HFFc6 (cell line): ENCODE data around the gene AXIN2. TPM values are rescaled to one million over a fixed set of nuclear protein-coding genes. Genes with fewer than 3 reads are reported as not detected.

ENCODE experiments used
- DNase-seq: peaks from one replicate; pipeline ENCODE4 v3.0.0-alpha.2; 2018
- H3K27ac Mint-ChIP-seq: 2 replicates; pipeline ENCODE4 v1.8.0; 2020; ENCODE audit warnings: mild to moderate bottlenecking, mixed read lengths
- H3K27me3 Mint-ChIP-seq: 2 replicates; pipeline ENCODE4 v1.8.0; 2021; ENCODE audit warnings: mild to moderate bottlenecking, moderate library complexity, mixed read lengths; ENCODE audit not compliant: insufficient read depth
- H3K36me3 Mint-ChIP-seq: 2 replicates; pipeline ENCODE4 v1.8.0; 2021; ENCODE audit warnings: low read depth, mixed read lengths
- H3K4me1 Mint-ChIP-seq: 2 replicates; pipeline ENCODE4 v1.8.0; 2020; ENCODE audit warnings: low read depth, mixed read lengths
- H3K4me3 Mint-ChIP-seq: 2 replicates; pipeline ENCODE4 v1.8.0; 2020; ENCODE audit warnings: mild to moderate bottlenecking, moderate library complexity, mixed read lengths
- H3K9me3 Mint-ChIP-seq: 2 replicates; pipeline ENCODE4 v1.8.0; 2020; ENCODE audit warnings: mild to moderate bottlenecking, mixed read lengths
- CTCF ChIP-seq: fragments of 200-600 bp; sonication (generic); IDR thresholded peaks from 2 replicates; pipeline ENCODE4 v1.5.0; 2021; ENCODE audit warnings: antibody characterized with exemption, mild to moderate bottlenecking
- total RNA-seq, 6 experiments: library from RNA; stranded (reverse); fragmentation: NEBNext Ultra II Directional; extraction: Animal tissue kit (Norgen Biotek cat#: 25700); gene quantifications; 2 replicates in 1 of 6; 3 replicates in 5 of 6; pipeline ENCODE4 v1.2.3, GENCODE V29; 2021

The AXIN2 gene
- total RNA-seq, 6 experiments from 2014 or later: 0.17 to 0.57 (median 0.39) TPM

- no peaks in the 10 kb centered on the region for H3K9me3 Mint-ChIP-seq
- peak overlapping the region; percentile 22; the same call in 1 of the 2 replicates for H3K4me3 Mint-ChIP-seq
- H3K36me3 Mint-ChIP-seq: no peaks in the 10 kb centered on the region
- TF ChIP-seq CTCF: no peak
- no peaks in the 10 kb centered on the region; the same call in 1 of the 2 replicates for H3K4me1 Mint-ChIP-seq
- H3K27me3 Mint-ChIP-seq: peaks cover 6% of the 10 kb centered on the region
- 0 out of 2 replicates have a peak overlapping the region, but pooled peaks have one; percentile 15 for H3K27ac Mint-ChIP-seq
- DNase-seq: peak; percentile 60
Measured at GRCh38 chr17:65553009-65553645, 8.3 kb downstream of the AXIN2 start.

DNA sequence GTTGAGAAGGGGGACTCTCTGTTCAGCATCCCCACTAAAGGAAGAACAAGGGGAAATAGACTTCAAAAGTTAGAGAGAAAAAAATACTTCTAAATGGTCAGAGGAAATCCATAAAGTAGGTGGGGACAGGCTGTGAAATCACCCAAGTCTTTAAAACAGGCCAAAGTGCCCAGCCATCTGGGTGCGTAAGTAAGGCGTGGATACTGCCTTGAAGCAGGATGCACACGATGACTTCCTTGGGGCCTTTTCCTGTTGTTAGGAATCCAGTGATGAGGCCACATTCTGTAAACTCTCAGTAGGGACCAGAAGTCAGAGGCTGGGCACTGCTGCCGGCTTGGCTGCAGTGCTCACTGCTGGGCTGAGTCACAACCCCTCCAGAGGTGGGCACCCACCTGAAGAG is 9.2 kb downstream of the AXIN2 start:
- TF ChIP-seq CTCF: no peak
- Mint-ChIP-seq H3K27ac (no peak overlapping the region), H3K36me3 (no peaks in the 10 kb centered on the region), H3K4me3 (no peak overlapping the region), H3K9me3 (no peaks in the 10 kb centered on the region), H3K4me1 (no peaks in the 10 kb centered on the region; the same call in 1 of the 2 replicates), H3K27me3 (peaks cover 6% of the 10 kb centered on the region)
- no peak for DNase-seq

GRCh38 chr17:65551267-65552040 is 10.0 kb downstream of the AXIN2 start:
- Mint-ChIP-seq H3K27ac (no peak overlapping the region), H3K4me1 (no peaks in the 10 kb centered on the region; the same call in 1 of the 2 replicates), H3K4me3 (no peak overlapping the region), H3K9me3 (no peaks in the 10 kb centered on the region), H3K36me3 (no peaks in the 10 kb centered on the region), H3K27me3 (peaks cover 11% of the 10 kb centered on the region)
- no peak for TF ChIP-seq CTCF
- DNase-seq: no peak

DNA sequence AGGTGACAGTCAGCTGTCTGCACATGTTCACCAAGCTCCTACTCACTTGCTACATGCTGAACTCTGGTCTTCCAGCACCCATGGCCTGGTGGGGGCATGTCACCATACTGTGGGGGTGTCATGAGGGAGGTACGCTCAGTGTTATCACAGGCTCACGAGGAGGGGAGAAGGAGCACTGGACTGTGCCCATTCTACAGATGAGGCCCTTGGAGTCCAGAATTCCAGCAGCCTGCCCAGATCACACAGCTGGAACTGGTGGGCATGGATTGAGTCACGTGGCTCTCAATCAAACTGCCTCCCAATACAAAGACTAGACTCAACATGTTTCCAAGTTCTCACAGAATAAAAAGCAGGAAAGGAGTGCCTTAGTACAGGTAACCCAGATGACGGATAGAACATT is 10.7 kb downstream of the AXIN2 start:
- TF ChIP-seq CTCF: no peak
- Mint-ChIP-seq H3K4me3 (no peak overlapping the region), H3K27me3 (peaks cover 11% of the 10 kb centered on the region), H3K9me3 (no peaks in the 10 kb centered on the region), H3K36me3 (no peaks in the 10 kb centered on the region), H3K27ac (no peak overlapping the region), H3K4me1 (no peaks in the 10 kb centered on the region; the same call in 1 of the 2 replicates)
- no peak for DNase-seq

- Mint-ChIP-seq H3K9me3 (no peaks in the 10 kb centered on the region), H3K4me1 (no peaks in the 10 kb centered on the region; the same call in 1 of the 2 replicates), H3K27ac (no peak overlapping the region), H3K27me3 (peaks cover 11% of the 10 kb centered on the region), H3K36me3 (no peaks in the 10 kb centered on the region), H3K4me3 (no peak overlapping the region)
- TF ChIP-seq CTCF: no peak
- no peak for DNase-seq
Measured at GRCh38 chr17:65550075-65550662, 11.3 kb downstream of the AXIN2 start.
